GM12878 (cell line): Measurements from ENCODE around the gene SCMH1. TPM values are rescaled to one million over a fixed set of nuclear protein-coding genes. Genes with fewer than 3 reads are reported as not detected.

Experiments used
- ATAC-seq: fragments of 200-7000 bp; cut with Tn5 transposase; 3 replicates; pipeline ENCODE4 v1.9.1; 2020; ENCODE audit warnings: mild to moderate bottlenecking, moderate library complexity
- BruUV-seq: library from RNA; stranded (reverse); fragments of 400-500 nt; replicated peaks from 2 replicates; lab custom pipeline; 2021; lab: Mats Ljungman, UMichigan
- CTCF ChIA-PET: fragments of 300-600 bp; sonication (Branson Sonifier 250); formaldehyde crosslinking; extraction: SDS; loops from one replicate; lab custom pipeline; 2021; ENCODE audit warnings: inconsistent platforms; lab: Yijun Ruan, JAX
- POLR2A ChIA-PET: fragments of 350-600 bp; formaldehyde crosslinking; extraction: SDS; loops from one replicate; lab custom pipeline; 2021; ENCODE audit warnings: inconsistent platforms; lab: Charles Lee
- RAD21 ChIA-PET: fragments of 300-600 bp; sonication (Branson Sonifier 250); formaldehyde crosslinking; loops from one replicate; lab custom pipeline; 2023; ENCODE audit warnings: antibody characterized with exemption; ENCODE audit not compliant: unreplicated experiment; lab: Charles Lee
- SMC1A ChIA-PET: fragments of 300-600 bp; sonication (Branson Sonifier 250); formaldehyde crosslinking; loops from one replicate; lab custom pipeline; 2023; ENCODE audit not compliant: unreplicated experiment, uncharacterized antibody; lab: Charles Lee
- DNase-seq: peaks from one replicate; pipeline ENCODE4 v3.0.0-alpha.2; 2011; ENCODE audit warnings: low read depth, low spot score
- FAIRE-seq: peaks from 3 replicates; lab custom pipeline; 2011; peaks lifted over from hg19 to GRCh38; lab: Jason Lieb, UNC
- H2AFZ ChIP-seq: 2 replicates; pipeline ENCODE4 v1.6.0; 2011; ENCODE audit warnings: low read depth, low read length, control low read depth; ENCODE audit not compliant: control insufficient read depth
- H3K27ac ChIP-seq: 2 replicates; pipeline ENCODE4 v1.5.1; 2011; ENCODE audit warnings: control low read depth; ENCODE audit not compliant: control insufficient read depth, insufficient read depth
- H3K27me3 ChIP-seq, 2 experiments: replicated peaks in 1 of 2; 2 replicates each; pipeline versions ENCODE4 v1.6.0 to v1.6.1; 2011; ENCODE audit warnings: low read length in 1 of 2; ENCODE audit not compliant: control insufficient read depth in 2 of 2, insufficient read depth in 2 of 2
- H3K36me3 ChIP-seq, 2 experiments: 2 replicates each; pipeline ENCODE4 v1.5.1; 2011; ENCODE audit warnings: low read length in 1 of 2; ENCODE audit not compliant: control insufficient read depth in 2 of 2, insufficient read depth in 2 of 2
- H3K4me1 ChIP-seq: 2 replicates; pipeline ENCODE4 v1.6.1; 2011; ENCODE audit warnings: mild to moderate bottlenecking, low read length, moderate library complexity, mixed read lengths; ENCODE audit not compliant: control insufficient read depth, insufficient read depth
- H3K4me2 ChIP-seq: 2 replicates; pipeline ENCODE4 v1.6.0; 2011; ENCODE audit warnings: control low read depth; ENCODE audit not compliant: control insufficient read depth, insufficient read depth
- H3K4me3 ChIP-seq: fragments of 200-600 bp; sonication (generic); 2 replicates; pipeline ENCODE4 v1.5.1; 2016
- H3K79me2 ChIP-seq: 2 replicates; pipeline ENCODE4 v1.6.0; 2011; ENCODE audit warnings: low read length; ENCODE audit not compliant: control insufficient read depth, insufficient read depth
- H3K9ac ChIP-seq: 2 replicates; pipeline ENCODE4 v1.8.0; 2011; ENCODE audit warnings: low read length, control low read depth, mixed read lengths; ENCODE audit not compliant: control insufficient read depth, insufficient read depth
- H3K9me3 ChIP-seq: replicated peaks from 3 replicates; pipeline ENCODE4 v1.5.1; 2011; ENCODE audit warnings: mild to moderate bottlenecking, low read length; ENCODE audit not compliant: control insufficient read depth, insufficient read depth
- H4K20me1 ChIP-seq: 2 replicates; pipeline ENCODE4 v1.6.0; 2011; ENCODE audit not compliant: control insufficient read depth, insufficient read depth
- KLF5 ChIP-seq: fragments of 450-650 bp; IDR thresholded peaks from 2 replicates; pipeline ENCODE4 v1.6.1; 2014; ENCODE audit warnings: mild to moderate bottlenecking; ENCODE audit not compliant: partially characterized antibody
- POLR2A ChIP-seq: IDR thresholded peaks from 2 replicates; pipeline ENCODE4 v1.6.1; 2011; ENCODE audit warnings: low read depth, mild to moderate bottlenecking, low read length
- SMC3 ChIP-seq: IDR thresholded peaks from 2 replicates; pipeline ENCODE4 v1.6.1; 2011; ENCODE audit warnings: low read length, improper control_type of control experiment, borderline replicate concordance
- WGBS: methylation state at CpG from one replicate; pipeline ENCODE4 v1.1.6; 2016; ENCODE audit warnings: low lambda C conversion rate; ENCODE audit not compliant: insufficient replicate concordance, insufficient coverage; ENCODE audit errors: missing lambda C conversion rate; 5-methylcytosine and 5-hydroxymethylcytosine counted together
- in situ Hi-C: fragments of 300-500 bp; cut with MboI; formaldehyde crosslinking; loops from 9 replicates; pipeline ENCODE4 v1.14.3; 2018; ENCODE audit warnings: mixed read lengths
- intact Hi-C: fragments of 100-400 bp; cut with micrococcal nuclease; formaldehyde crosslinking; loops from one replicate; pipeline ENCODE4 v1.14.2; 2022; ENCODE audit not compliant: unreplicated experiment
- polyA plus RNA-seq, 11 experiments: library from polyadenylated mRNA; depleted of rRNA in 4 of 11; unstranded in 6 of 11; stranded (reverse) in 5 of 11; fragments of >200 nt; fragmentation: Nextera tagmentation in 4 of 11; fragmentation: Illumina TruSeq in 1 of 11; extraction: Ambion mirVana in 4 of 11; extraction: Trizol in 1 of 11; gene quantifications; 1 replicate in 1 of 11; 2 replicates in 10 of 11; pipeline versions ENCODE4 v1.2.1 to v1.2.3, GENCODE V29; 2011 to 2016; ENCODE audit warnings: inconsistent platforms in 2 of 11, missing spikeins in 2 of 11, low read depth in 1 of 11
- total RNA-seq, 4 experiments: library from RNA; depleted of rRNA in 3 of 4; stranded (reverse); fragments of >200 nt in 3 of 4; fragmentation: Illumina TruSeq in 1 of 4; extraction: Trizol in 1 of 4; gene quantifications; 2 replicates each; pipeline versions ENCODE4 v1.2.1 to v1.2.3, GENCODE V29; 2013 to 2021

Gene SCMH1
- total and polyA plus RNA-seq, 10 of the 15 experiments (the other 5 are each of a cell fraction or from before 2014, with no cell fraction given) = 7.5 to 44.1 (median 27.8) TPM

DNA sequence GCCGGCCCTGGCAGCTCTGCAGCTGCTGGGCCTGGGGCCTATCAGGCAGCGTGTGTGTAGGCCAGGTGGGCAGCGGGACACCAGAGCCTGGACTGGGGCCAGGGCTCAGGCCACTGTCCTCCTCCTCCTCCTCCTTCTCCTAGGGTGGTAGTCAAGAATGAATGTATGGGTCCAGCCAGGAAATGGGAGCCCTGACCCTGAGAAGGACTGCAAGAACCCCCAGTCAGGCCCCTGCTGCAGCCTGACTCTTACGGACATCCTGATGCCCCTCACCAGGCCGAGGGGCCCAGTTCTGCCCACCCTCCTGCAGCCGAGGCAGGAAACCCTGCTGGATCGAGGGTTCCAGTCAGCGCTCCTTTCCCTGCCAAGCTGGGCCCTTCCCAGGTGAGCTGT is 224.1 kb downstream of the SCMH1 start:
- intact Hi-C loops (no loop called here), in situ Hi-C loops (no loop called here)
- Histone ChIP-seq H3K27me3 (no peaks in the 10 kb centered on the region), H3K27ac (no peak overlapping the region), H4K20me1 (no peaks in the 10 kb centered on the region), H3K9ac (no peak overlapping the region), H3K79me2 (no peaks in the 10 kb centered on the region), H3K36me3 (peaks cover 8 to 29% of the 10 kb centered on the region in 2 experiments; a peak in 3 of 4 replicates), H3K4me3 (no peak overlapping the region), H3K9me3 (no peaks in the 10 kb centered on the region), H3K4me1 (no peaks in the 10 kb centered on the region), H3K4me2 (no peak overlapping the region), H2AFZ (no peak overlapping the region)
- CTCF ChIA-PET = interaction anchor here (0.6 kb wide), 1 partner anchor 14 kb away, joined by 3 read pairs; no protein-coding TSS in a partner anchor
- ATAC-seq = no peak
- SMC1A ChIA-PET = no interaction called here
- DNase-seq = no peak
- RAD21 ChIA-PET = no interaction called here
- FAIRE-seq = no peak
- TF ChIP-seq POLR2A = peak; percentile 4; the same call in 1 of the 2 replicates
- no peak for TF ChIP-seq KLF5
- POLR2A ChIA-PET = no interaction called here
- 79% methylated on average over 8 of the region's 8 CpGs for WGBS
- no TSS peak for BruUV-seq

DNA sequence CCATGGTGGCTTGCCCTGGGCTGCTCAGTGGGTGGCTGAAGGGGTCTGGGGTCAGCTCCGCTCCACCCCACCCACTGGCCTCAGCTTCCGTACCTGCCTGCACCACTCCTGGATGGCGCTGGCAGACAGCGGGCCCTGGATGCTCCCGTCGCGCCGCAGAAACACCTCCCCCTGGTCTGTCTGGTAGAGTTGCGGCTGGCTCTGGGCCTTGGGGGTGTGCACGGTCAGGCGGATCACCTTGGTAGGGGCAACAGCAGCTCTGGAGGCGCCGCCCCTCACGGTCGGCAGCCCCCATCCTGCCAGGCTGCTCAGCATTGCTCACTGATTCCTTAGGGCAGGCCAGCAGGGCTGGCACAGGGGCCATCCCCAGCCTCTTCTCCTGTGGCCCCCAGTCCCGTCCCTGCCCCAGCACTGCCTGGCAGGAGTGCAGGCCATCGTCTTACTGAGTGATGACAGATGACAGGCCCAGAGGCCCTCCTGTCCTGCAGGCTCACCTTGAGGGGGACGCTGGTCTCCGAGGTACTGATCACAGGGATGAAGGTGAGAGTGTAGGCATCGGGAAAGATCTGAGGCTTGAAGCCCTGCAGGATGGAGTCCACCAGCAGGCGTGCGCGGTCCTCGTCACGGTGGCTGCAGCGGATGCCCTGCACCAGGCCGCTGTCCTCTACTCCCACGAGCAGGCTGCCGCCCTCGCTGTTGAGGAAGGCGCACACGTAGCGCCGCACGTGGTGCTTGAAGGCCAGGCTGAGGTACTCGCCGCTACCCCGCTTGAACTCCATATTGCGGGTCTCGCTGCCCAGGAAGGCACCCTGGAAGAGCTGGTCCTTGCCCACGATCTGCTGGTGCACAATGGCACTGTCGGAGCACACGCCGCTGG is 224.7 kb downstream of the SCMH1 start:
- WGBS = 95% methylated on average over 37 of the region's 44 CpGs
- peaks cover 8 to 31% of the 10 kb centered on the region in 2 experiments; a peak in 3 of 4 replicates for H3K36me3 ChIP-seq
- BruUV-seq = no TSS peak
- POLR2A ChIA-PET = no interaction called here
- H3K27ac ChIP-seq = no peak overlapping the region
- DNase-seq = no peak
- intact Hi-C loops = no loop called here
- H2AFZ ChIP-seq = no peak overlapping the region
- H4K20me1 ChIP-seq = no peaks in the 10 kb centered on the region
- H3K4me2 ChIP-seq = no peak overlapping the region
- CTCF ChIA-PET = interaction anchor here (0.6 kb wide), 1 partner anchor 14 kb away, joined by 3 read pairs; no protein-coding TSS in a partner anchor
- no peak for TF ChIP-seq SMC3
- TF ChIP-seq POLR2A = peak; percentile 57; the same call in 1 of the 2 replicates
- H3K4me3 ChIP-seq = no peak overlapping the region
- no peaks in the 10 kb centered on the region for H3K9me3 ChIP-seq
- SMC1A ChIA-PET = no interaction called here
- no peak overlapping the region for H3K9ac ChIP-seq
- no peak for ATAC-seq
- no peaks in the 10 kb centered on the region for H3K27me3 ChIP-seq
- in situ Hi-C loops = no loop called here
- H3K79me2 ChIP-seq = no peaks in the 10 kb centered on the region
- no peak for FAIRE-seq
- H3K4me1 ChIP-seq = no peaks in the 10 kb centered on the region
- RAD21 ChIA-PET = no interaction called here
